Articular chondrocyte of knee joint (primary cell): ENCODE results near the gene WDR5B. TPM values are rescaled to one million over a fixed set of nuclear protein-coding genes. Genes with fewer than 3 reads are reported as not detected.

ENCODE experiments used
- small RNA-seq: library from RNA; depleted of rRNA; stranded (forward); fragments of <200 nt; gene quantifications from one replicate; pipeline ENCODE3, GENCODE V24; 2012
- total RNA-seq: library from RNA; depleted of rRNA; stranded (reverse); fragments of >200 nt; gene quantifications from 2 replicates; pipeline ENCODE4 v1.2.3, GENCODE V29; 2012

WDR5B gene
- total RNA-seq, result 10.1 and 10.7 TPM in 2 replicates

GRCh38 chr3:122415762-122416654, at the start of gene WDR5B:
TSS of gene WDR5B (minus strand) at chr3:122416062. CDS start at chr3:122415528, 534 bp downstream.

GRCh38 chr3:122383771-122384697, 31.8 kb downstream of the WDR5B start, which contains the start of gene FAM162A:
TSS of gene FAM162A (plus strand) at chr3:122384182. CDS start at chr3:122384266, 84 bp downstream.

GRCh38 chr3:122382888-122383666, 32.8 kb downstream of the WDR5B start, which contains the start of gene MIX23:
TSS of gene MIX23 (minus strand) at chr3:122383231. CDS start at chr3:122383224, 7 bp downstream.

Small RNA genes lying within 50 kb of the gene (small RNA-seq; reads per million reads assigned to genes)
- not detected for gene AC083798.1

Other genes starting within 250 kb of the WDR5B start
- not detected in 2 replicates for gene CASR, start 232.4 kb downstream of the WDR5B start, total RNA-seq
- 0.65 and 3.1 TPM in 2 replicates for gene CSTA, start 90.8 kb downstream of the WDR5B start, total RNA-seq
- gene MIX23, start 32.8 kb downstream of the WDR5B start, total RNA-seq, result 28.0 and 29.2 TPM in 2 replicates
- gene FAM162A, start 31.9 kb downstream of the WDR5B start, total RNA-seq, result 23.8 and 26.4 TPM in 2 replicates
- 47.7 and 59.0 TPM in 2 replicates for gene KPNA1, start 98.9 kb upstream of the WDR5B start, total RNA-seq
- gene PARP9, start 148.2 kb upstream of the WDR5B start, total RNA-seq, result 38.5 and 45.6 TPM in 2 replicates
- gene DTX3L, start 148.3 kb upstream of the WDR5B start, total RNA-seq, result 38.5 and 43.0 TPM in 2 replicates
- gene PARP15, start 161.6 kb upstream of the WDR5B start, total RNA-seq, result 0.78 and 1.8 TPM in 2 replicates